Measurements from ENCODE around the gene CSF2.
"Not testable (repeated sequence)": the region's sequence is repeated elsewhere in the genome, so short reads cannot be mapped to it uniquely, and the experiment has no call there.

Gene CSF2

DNA sequence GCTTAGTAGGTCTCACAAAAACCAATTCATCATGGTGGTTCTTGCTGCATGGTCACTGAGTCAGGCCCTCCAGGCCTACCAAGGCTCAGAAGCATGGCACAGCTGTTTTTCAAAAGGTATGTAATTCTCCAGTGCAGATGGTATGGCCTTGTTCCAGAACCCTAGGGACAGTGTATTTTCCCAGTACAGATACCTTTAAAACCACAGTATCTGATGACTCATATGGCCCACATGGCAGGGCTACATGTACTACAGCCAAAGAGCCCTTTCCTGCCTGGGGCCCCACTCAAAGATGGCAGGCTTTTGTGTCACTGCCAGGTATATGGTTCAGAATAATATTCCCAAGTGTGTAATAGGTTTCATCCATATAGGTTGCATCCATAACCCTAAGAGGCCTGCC is 16.5 kb downstream of the CSF2 start:
- DNase-seq (ENCODE audit: low read depth), result peak; percentile 85

DNA sequence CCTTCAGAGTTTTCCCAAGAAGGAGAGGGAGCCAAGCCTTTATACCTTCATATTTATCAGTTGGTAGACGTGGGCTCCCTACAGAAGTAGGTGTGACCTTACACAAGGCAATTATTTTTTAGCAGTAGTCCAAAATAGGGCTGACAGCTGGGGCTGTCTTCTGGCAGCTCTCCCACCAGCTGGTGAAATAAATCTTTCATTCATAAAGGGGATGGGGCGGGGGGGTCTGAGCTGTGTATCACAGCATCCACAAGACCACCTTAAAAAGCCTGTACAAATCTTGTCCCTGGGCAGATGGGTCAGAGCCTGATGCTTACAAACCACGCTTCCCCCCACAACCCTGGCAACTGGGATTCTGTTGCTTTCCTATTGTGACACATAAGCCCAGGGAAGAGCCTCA is 19.7 kb downstream of the CSF2 start:
- DNase-seq (ENCODE audit: low read depth), result no peak

GRCh38 chr5:132094393-132095076 is 20.9 kb downstream of the CSF2 start:
- DNase-seq (ENCODE audit: low read depth), result peak; percentile 86

DNA sequence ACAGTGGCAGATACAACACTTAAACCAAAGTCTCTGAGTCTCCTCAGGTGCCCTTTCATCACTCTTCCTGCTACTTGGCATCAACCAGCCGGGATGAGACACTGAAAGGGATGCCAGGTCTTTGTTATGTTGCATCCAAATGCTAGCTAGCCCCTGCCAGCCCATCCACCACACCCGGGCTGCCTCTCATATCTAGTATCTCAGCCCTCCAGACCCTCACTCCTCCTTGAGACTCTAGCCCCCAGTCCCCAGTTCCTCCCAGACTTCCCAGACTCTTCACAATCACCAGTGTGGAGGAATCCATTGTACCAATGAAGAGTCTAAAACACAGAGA is 21.5 kb downstream of the CSF2 start:
- DNase-seq (ENCODE audit: low read depth), result no peak

DNA sequence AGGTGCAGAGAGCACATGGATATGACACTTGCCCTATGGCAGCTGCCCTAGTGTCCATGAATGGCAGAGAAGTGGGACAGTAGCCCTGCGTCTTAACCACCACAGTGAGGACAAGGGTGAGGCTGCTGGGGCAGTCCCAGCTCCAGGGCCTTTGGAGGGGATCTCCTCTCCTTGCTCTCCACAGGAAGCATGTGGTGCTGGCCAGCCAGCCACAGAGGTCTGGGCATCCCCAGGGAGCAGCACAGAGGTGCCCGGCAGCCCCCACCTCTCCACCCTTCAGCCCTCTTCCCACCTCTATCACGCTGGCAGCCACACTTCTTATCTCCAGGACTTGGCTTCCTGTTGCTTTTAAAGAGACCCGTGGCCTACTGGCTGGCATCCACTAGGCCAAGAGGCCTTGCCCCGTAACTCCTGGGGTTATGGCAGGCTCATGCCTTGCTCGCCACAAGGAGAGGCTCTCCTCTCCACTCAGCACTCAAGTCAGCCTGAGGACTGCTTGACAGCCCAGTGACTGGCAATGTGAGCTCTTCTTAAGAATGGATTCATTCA is 21.9 kb downstream of the CSF2 start:
- no peak for DNase-seq (ENCODE audit: low read depth)

- no peak for DNase-seq (ENCODE audit: low read depth)
Measured at GRCh38 chr5:132096904-132097303, 23.3 kb downstream of the CSF2 start.

GRCh38 chr5:132098151-132098594 is 24.6 kb downstream of the CSF2 start:
- DNase-seq (ENCODE audit: low read depth), result no peak

- no peak for DNase-seq (ENCODE audit: low read depth)
Measured at GRCh38 chr5:132098621-132099020, 25.0 kb downstream of the CSF2 start.

DNA sequence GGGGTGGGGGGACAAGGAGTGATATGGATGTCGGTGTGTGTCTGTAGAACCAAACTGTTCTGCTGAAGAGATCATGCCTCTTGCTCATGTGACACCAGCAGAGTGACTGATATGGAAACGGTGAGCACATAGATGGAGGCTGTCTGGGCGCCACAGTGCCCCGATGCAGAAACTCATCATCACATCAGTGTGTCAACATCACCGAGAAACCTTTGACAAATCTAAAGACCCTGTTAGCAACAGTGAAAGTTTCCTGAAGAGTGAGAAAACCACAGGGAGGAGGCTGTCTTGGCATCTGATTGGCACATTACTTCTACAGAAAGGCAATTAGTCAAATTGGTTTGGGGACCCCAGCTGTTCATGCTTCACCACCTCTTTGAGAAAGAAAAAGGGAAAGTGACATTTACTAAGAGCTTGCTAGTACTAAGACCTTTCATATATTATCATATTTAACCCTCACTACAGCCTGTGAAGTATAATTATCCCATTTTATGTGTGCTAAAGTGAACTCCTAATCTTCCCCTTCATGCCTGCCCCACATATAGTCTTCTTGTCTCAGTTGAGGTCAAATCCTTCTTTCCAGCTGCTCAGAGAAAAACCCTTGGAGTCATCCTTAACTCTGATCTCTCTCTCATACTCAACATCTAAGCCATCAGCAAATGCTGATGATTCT is 25.6 kb downstream of the CSF2 start:
- DNase-seq (ENCODE audit: low read depth), result no peak

DNA sequence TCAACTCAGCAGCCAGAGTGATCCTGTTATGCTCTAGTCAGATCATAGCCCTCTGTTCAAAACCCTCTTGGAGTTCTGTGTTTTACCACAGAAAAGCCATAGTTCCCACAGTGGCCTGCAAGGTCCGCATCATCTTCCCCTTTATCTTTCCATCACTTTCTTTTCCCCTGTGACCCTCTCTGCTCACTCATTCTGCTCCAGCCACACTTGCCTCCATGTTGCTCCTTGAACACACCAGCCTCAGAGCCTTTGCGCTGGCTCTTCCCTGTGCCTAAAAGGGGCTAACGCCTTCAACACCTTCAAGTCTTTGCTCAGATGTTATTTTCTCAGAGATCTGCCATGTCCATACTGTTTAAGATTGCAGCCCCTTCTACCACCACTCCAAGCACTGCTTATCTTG is 26.3 kb downstream of the CSF2 start:
- DNase-seq (ENCODE audit: low read depth), result no peak

- DNase-seq (ENCODE audit: low read depth), result no peak
Measured at GRCh38 chr5:132100672-132101261, 27.2 kb downstream of the CSF2 start.

- no peak for DNase-seq (ENCODE audit: low read depth)
Measured at GRCh38 chr5:132101385-132101880, 27.8 kb downstream of the CSF2 start.

- no peak for DNase-seq (ENCODE audit: low read depth)
Measured at GRCh38 chr5:132102101-132102701, 28.6 kb downstream of the CSF2 start.

GRCh38 chr5:132102944-132103331 is 29.3 kb downstream of the CSF2 start:
- no peak for DNase-seq (ENCODE audit: low read depth)

GRCh38 chr5:132103332-132103951 is 29.9 kb downstream of the CSF2 start:
- peak; percentile 86 for DNase-seq (ENCODE audit: low read depth)

DNA sequence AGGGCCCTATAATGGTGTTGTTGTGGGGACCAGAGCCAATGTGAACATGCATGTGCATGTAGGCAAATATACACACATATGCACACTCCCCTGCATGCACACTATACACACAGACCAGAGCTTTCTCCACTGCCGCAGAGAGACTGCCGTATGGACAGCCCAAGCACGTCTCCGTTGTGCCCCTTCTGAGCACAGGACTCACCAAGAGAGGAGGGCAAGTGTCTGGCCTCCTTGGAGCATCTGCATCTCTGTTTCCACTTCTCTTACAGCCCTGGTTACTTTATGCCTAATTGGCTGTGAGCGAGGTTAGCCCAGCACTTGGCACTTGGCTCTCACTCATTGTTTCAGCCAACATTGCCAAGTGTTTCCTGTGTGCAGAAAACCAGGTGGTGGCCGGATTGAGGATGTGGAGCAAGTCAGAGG is 30.4 kb downstream of the CSF2 start:
- no peak for DNase-seq (ENCODE audit: low read depth)

GRCh38 chr5:132104556-132104955 is 31.0 kb downstream of the CSF2 start:
- peak; percentile 52 for DNase-seq (ENCODE audit: low read depth)

GRCh38 chr5:132105688-132106087 is 32.1 kb downstream of the CSF2 start:
- no peak for DNase-seq (ENCODE audit: low read depth)

- not testable (repeated sequence) for DNase-seq (ENCODE audit: low read depth)
Measured at GRCh38 chr5:132108495-132108894, 34.9 kb downstream of the CSF2 start.

GRCh38 chr5:132108957-132109356 is 35.4 kb downstream of the CSF2 start:
- not testable (repeated sequence) for DNase-seq (ENCODE audit: low read depth)

DNA sequence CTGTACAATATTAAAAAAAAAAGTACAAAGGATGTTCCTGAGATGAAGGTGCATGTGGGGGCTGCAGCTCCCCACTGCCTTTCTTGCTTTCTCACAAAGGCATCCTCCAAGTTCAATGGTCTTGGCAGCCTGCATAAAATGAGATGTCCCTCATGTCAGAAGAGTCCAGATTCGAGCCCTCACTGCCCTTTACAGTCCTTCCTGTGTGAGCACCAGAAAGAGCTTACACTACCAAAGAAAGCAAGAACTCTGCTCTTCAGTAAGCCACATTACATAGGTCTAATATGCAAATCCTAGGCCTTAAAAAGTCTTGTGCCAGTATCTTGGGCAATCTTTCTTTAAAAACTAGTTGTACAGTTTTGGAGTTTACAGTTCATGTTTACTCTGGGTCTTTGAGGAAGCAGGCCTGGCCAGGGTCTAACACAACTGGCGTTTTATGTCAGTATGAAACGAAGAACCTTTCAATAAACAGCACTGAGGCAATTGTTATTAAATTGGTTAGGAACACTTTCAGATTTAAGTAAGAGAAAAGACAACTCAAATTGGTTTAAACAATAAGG is 36.0 kb downstream of the CSF2 start:
- no peak for DNase-seq (ENCODE audit: low read depth)

GRCh38 chr5:132110195-132110594 is 36.6 kb downstream of the CSF2 start:
- no peak for DNase-seq (ENCODE audit: low read depth)

All from fibroblast of gingiva (primary cell).